Measurements from ENCODE around the gene CCDC136.

DNA sequence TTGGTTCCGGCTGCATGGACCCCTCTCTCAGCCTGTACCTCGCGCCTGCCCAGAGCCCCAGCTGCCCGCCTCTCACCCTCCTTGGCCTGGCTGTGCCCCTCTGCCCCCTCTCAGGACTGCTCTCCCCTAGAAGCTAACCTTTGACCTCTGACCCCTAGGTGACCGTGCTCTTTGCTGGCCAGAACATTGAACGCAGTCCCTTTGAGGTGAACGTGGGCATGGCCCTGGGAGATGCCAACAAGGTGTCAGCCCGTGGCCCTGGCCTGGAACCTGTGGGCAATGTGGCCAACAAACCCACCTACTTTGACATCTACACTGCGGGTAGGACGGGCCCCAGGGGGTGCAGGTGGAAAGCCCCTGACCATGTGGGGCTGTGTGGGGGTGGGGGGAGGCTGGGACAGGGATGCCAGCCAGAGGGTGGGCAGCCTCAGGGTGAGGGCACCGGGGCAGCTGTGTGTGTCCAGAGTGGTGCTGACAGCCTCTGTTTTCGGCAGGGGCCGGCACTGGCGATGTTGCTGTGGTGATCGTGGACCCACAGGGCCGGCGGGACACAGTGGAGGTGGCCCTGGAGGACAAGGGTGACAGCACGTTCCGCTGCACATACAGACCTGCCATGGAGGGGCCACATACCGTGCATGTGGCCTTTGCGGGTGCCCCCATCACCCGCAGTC is 46.5 kb downstream of the CCDC136 start:
- TF ChIP-seq POLR2A (IDR thresholded peaks at IDR 0.05; ENCODE audit: low read depth) (no peak), EP300 (IDR thresholded peaks at IDR 0.05) (no peak)
- TF ChIP-seq, protein P1, sequence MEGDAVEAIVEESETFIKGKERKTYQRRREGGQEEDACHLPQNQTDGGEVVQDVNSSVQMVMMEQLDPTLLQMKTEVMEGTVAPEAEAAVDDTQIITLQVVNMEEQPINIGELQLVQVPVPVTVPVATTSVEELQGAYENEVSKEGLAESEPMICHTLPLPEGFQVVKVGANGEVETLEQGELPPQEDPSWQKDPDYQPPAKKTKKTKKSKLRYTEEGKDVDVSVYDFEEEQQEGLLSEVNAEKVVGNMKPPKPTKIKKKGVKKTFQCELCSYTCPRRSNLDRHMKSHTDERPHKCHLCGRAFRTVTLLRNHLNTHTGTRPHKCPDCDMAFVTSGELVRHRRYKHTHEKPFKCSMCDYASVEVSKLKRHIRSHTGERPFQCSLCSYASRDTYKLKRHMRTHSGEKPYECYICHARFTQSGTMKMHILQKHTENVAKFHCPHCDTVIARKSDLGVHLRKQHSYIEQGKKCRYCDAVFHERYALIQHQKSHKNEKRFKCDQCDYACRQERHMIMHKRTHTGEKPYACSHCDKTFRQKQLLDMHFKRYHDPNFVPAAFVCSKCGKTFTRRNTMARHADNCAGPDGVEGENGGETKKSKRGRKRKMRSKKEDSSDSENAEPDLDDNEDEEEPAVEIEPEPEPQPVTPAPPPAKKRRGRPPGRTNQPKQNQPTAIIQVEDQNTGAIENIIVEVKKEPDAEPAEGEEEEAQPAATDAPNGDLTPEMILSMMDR (IDR thresholded peaks at IDR 0.05), result no peak

Data from esophagus muscularis mucosa (tissue), 4 donors.